ENCODE measurements around the gene MB.
"Not testable (repeated sequence)": the region's sequence is repeated elsewhere in the genome, so short reads cannot be mapped to it uniquely, and the experiment has no call there.

MB gene

GRCh38 chr22:35625763-35626432 lies 8.8 kb upstream of the MB start:
- no peak for TF ChIP-seq CTCF (IDR thresholded peaks at IDR 0.05; ENCODE audit: extremely low read depth, insufficient read depth, missing control alignments)
- no peak for DNase-seq (ENCODE audit: low spot score)
- in situ Hi-C loops (cut with MboI; ENCODE audit: low pct_unique_long_range_greater_than_20kb, low sequenced_read_pairs, unreplicated experiment), result no loop called here

GRCh38 chr22:35624547-35624946 lies 7.4 kb upstream of the MB start:
- DNase-seq (ENCODE audit: low spot score), result no peak
- in situ Hi-C loops (cut with MboI; ENCODE audit: low pct_unique_long_range_greater_than_20kb, low sequenced_read_pairs, unreplicated experiment), result loop anchor here (25.0 kb wide), 1 partner anchor 488 kb away; no protein-coding TSS in a partner anchor
- no peak for TF ChIP-seq CTCF (IDR thresholded peaks at IDR 0.05; ENCODE audit: extremely low read depth, insufficient read depth, missing control alignments)

GRCh38 chr22:35623885-35624284 lies 6.8 kb upstream of the MB start:
- in situ Hi-C loops (cut with MboI; ENCODE audit: low pct_unique_long_range_greater_than_20kb, low sequenced_read_pairs, unreplicated experiment), result loop anchor here (25.0 kb wide), 1 partner anchor 488 kb away; no protein-coding TSS in a partner anchor
- not testable (repeated sequence) for DNase-seq (ENCODE audit: low spot score)

- TF ChIP-seq CTCF (IDR thresholded peaks at IDR 0.05; ENCODE audit: extremely low read depth, insufficient read depth, missing control alignments), result no peak
- no peak for DNase-seq (ENCODE audit: low spot score)
- in situ Hi-C loops (cut with MboI; ENCODE audit: low pct_unique_long_range_greater_than_20kb, low sequenced_read_pairs, unreplicated experiment), result loop anchor here (25.0 kb wide), 1 partner anchor 490 kb away; no protein-coding TSS in a partner anchor
Measured at GRCh38 chr22:35622191-35622913, 5.2 kb upstream of the MB start.

- DNase-seq (ENCODE audit: low spot score), result no peak
- TF ChIP-seq CTCF (IDR thresholded peaks at IDR 0.05; ENCODE audit: extremely low read depth, insufficient read depth, missing control alignments), result no peak
- in situ Hi-C loops (cut with MboI; ENCODE audit: low pct_unique_long_range_greater_than_20kb, low sequenced_read_pairs, unreplicated experiment), result loop anchor here (25.0 kb wide), 1 partner anchor 491 kb away; no protein-coding TSS in a partner anchor
Measured at GRCh38 chr22:35621451-35621850, 4.3 kb upstream of the MB start.

GRCh38 chr22:35620624-35621251 lies 3.6 kb upstream of the MB start:
- DNase-seq (ENCODE audit: low spot score), result no peak
- TF ChIP-seq CTCF (IDR thresholded peaks at IDR 0.05; ENCODE audit: extremely low read depth, insufficient read depth, missing control alignments), result no peak
- in situ Hi-C loops (cut with MboI; ENCODE audit: low pct_unique_long_range_greater_than_20kb, low sequenced_read_pairs, unreplicated experiment), result loop anchor here (25.0 kb wide), 1 partner anchor 492 kb away; no protein-coding TSS in a partner anchor
